NB4 (cell line): ENCODE results near the gene RGL4.

Source experiments
- POLR2A ChIP-seq: IDR thresholded peaks from 2 replicates; pipeline ENCODE4 v1.6.1; 2011; ENCODE audit warnings: mild to moderate bottlenecking; ENCODE audit not compliant: insufficient read length; ENCODE audit errors: extremely low read depth
- TF ChIP-seq, protein P1 (sequence below): IDR thresholded peaks from one replicate; pipeline ENCODE4 v1.5.1; 2012; ENCODE audit warnings: low read depth, low read length
- TF ChIP-seq, protein P2 (sequence below): IDR thresholded peaks from 2 replicates; pipeline ENCODE4 v1.6.1; 2011; ENCODE audit warnings: low read depth, low read length

DNA sequence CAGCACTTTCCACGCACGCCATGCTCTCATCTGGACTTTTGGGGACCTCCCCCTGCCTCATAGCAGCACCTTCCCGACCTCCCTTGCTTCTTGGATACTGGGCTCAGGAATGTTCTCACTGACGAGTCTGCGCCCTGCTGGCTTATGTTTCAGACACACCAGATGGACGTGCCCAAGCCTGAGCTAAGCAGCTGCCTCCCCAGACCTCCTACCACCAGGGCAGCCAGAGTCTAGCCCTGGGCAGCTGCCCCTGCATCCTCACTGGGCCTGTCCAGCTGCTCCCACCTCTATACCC is 13.2 kb upstream of the RGL4 start:
- TF ChIP-seq, protein P1, sequence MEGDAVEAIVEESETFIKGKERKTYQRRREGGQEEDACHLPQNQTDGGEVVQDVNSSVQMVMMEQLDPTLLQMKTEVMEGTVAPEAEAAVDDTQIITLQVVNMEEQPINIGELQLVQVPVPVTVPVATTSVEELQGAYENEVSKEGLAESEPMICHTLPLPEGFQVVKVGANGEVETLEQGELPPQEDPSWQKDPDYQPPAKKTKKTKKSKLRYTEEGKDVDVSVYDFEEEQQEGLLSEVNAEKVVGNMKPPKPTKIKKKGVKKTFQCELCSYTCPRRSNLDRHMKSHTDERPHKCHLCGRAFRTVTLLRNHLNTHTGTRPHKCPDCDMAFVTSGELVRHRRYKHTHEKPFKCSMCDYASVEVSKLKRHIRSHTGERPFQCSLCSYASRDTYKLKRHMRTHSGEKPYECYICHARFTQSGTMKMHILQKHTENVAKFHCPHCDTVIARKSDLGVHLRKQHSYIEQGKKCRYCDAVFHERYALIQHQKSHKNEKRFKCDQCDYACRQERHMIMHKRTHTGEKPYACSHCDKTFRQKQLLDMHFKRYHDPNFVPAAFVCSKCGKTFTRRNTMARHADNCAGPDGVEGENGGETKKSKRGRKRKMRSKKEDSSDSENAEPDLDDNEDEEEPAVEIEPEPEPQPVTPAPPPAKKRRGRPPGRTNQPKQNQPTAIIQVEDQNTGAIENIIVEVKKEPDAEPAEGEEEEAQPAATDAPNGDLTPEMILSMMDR = no peak
- TF ChIP-seq POLR2A = no peak
- TF ChIP-seq, protein P2, sequence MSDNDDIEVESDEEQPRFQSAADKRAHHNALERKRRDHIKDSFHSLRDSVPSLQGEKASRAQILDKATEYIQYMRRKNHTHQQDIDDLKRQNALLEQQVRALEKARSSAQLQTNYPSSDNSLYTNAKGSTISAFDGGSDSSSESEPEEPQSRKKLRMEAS = no peak
